ENCODE measurements around the gene MAP4K3. TPM values are rescaled to one million over a fixed set of nuclear protein-coding genes. Genes with fewer than 3 reads are reported as not detected.

MAP4K3 gene
- total RNA-seq, 1 experiment from 2014 or later: 73.1 TPM

- no peak for DNase-seq (ENCODE audit: low read depth, low spot score)
- in situ Hi-C loops (cut with HindIII; ENCODE audit: low pct_unique_long_range_greater_than_20kb, low sequenced_read_pairs): loop anchor here (25.0 kb wide), 1 partner anchor 141 kb away; no protein-coding TSS in a partner anchor
Measured at GRCh38 chr2:39203382-39203781, 233.7 kb downstream of the MAP4K3 start.

DNA sequence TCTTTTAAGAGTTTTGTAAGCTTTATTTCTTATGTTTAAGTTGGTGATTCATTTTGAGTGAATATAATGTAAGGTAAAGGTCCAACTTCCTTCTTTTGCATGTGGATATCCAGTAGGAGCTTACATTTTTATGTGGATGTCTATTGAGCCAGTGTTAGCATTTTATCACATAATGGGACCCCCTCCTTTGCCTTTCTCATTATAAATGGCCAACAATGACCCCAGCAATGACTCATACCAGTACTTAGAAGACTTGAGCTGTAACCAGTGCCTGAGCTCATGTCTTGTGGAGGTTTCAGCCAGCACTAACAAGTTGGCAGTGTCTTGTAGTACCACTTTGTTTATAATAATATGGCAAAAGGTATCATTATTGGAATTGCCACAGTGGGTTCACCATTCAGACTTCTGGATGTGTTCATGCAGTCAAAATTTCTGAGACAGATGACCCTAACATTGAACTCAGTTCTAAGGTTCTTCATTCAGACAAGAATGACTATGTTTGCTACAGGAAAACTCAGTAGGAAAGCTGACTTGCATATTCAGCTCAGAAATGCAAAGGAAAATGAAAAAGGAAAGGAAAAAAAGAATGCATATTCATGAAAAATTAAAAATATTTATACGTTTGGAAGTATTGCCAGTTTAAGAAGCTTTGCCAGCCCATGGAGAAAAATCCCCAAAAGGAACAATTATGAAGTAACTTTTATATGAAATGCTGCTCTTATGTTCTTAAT lies 234.3 kb downstream of the MAP4K3 start:
- in situ Hi-C loops (cut with HindIII; ENCODE audit: low pct_unique_long_range_greater_than_20kb, low sequenced_read_pairs): loop anchor here (25.0 kb wide), 1 partner anchor 141 kb away; no protein-coding TSS in a partner anchor
- no peak for DNase-seq (ENCODE audit: low read depth, low spot score)

Small RNA genes lying within 50 kb of the gene (small RNA-seq; reads per million reads assigned to genes)
- gene RF00272: 0 reads per million in 2 experiments

Other genes starting within 250 kb of the MAP4K3 start
- gene CDKL4, start 193.3 kb downstream of the MAP4K3 start, total RNA-seq (2014; rRNA removed; shearing (Covaris generic)): 0.67 and 0.95 TPM in 2 replicates
- 0.32 and 0.80 TPM in 2 replicates for gene TMEM178A, start 228.6 kb upstream of the MAP4K3 start, total RNA-seq (2014; rRNA removed; shearing (Covaris generic))

Measured in SK-MEL-5 (cell line).